ENCODE data around the gene STK24. TPM values are rescaled to one million over a fixed set of nuclear protein-coding genes. Genes with fewer than 3 reads are reported as not detected.

STK24 gene
- total RNA-seq, 1 experiment from 2014 or later = 133 TPM

GRCh38 chr13:98504371-98504963 is 72.4 kb downstream of the STK24 start:
- Histone ChIP-seq H3K4me1 (replicated peaks) (peaks cover 42% of the 10 kb centered on the region), H3K36me3 (peaks cover 14% of the 10 kb centered on the region), H3K4me3 (no peak overlapping the region), H3K27me3 (replicated peaks) (no peaks in the 10 kb centered on the region), H3K27ac (no peak overlapping the region), H3K9me3 (replicated peaks) (no peaks in the 10 kb centered on the region)
- DNase-seq (ENCODE audit: low read depth in 1 of 2, low spot score in 2 of 2) = peak in 1 of 2 experiments; percentile 40

- DNase-seq (ENCODE audit: low read depth in 1 of 2, low spot score in 2 of 2) = no peak
- Histone ChIP-seq H3K27me3 (replicated peaks) (no peaks in the 10 kb centered on the region), H3K9me3 (replicated peaks) (no peaks in the 10 kb centered on the region), H3K4me3 (no peak overlapping the region), H3K27ac (no peak overlapping the region), H3K4me1 (replicated peaks) (peaks cover 37% of the 10 kb centered on the region), H3K36me3 (peaks cover 15% of the 10 kb centered on the region)
Measured at GRCh38 chr13:98504029-98504351, 72.9 kb downstream of the STK24 start.

GRCh38 chr13:98503175-98504028 is 73.5 kb downstream of the STK24 start:
- Histone ChIP-seq H3K27me3 (replicated peaks) (no peaks in the 10 kb centered on the region), H3K36me3 (peaks cover 20% of the 10 kb centered on the region), H3K4me1 (replicated peaks) (peaks cover 31% of the 10 kb centered on the region), H3K9me3 (replicated peaks) (no peaks in the 10 kb centered on the region), H3K27ac (no peak overlapping the region), H3K4me3 (no peak overlapping the region)
- DNase-seq (ENCODE audit: low read depth in 1 of 2, low spot score in 2 of 2) = peak in 1 of 2 experiments; percentile 47

GRCh38 chr13:98500963-98501421 is 75.9 kb downstream of the STK24 start:
- no peaks in the 10 kb centered on the region for H3K27me3 ChIP-seq (replicated peaks)
- H3K4me3 ChIP-seq = no peak overlapping the region
- no peak overlapping the region for H3K27ac ChIP-seq
- H3K9me3 ChIP-seq (replicated peaks) = no peaks in the 10 kb centered on the region
- H3K4me1 ChIP-seq (replicated peaks) = peaks cover 32% of the 10 kb centered on the region
- peaks cover 26% of the 10 kb centered on the region for H3K36me3 ChIP-seq
- peak in 1 of 2 experiments; percentile 45 for DNase-seq (ENCODE audit: low read depth in 1 of 2, low spot score in 2 of 2)

GRCh38 chr13:98496966-98497365 is 79.9 kb downstream of the STK24 start:
- Histone ChIP-seq H3K27ac (no peak overlapping the region), H3K27me3 (replicated peaks) (no peaks in the 10 kb centered on the region), H3K4me3 (no peak overlapping the region), H3K4me1 (replicated peaks) (peaks cover 28% of the 10 kb centered on the region), H3K36me3 (peaks cover 21% of the 10 kb centered on the region), H3K9me3 (replicated peaks) (no peaks in the 10 kb centered on the region)
- DNase-seq (ENCODE audit: low read depth in 1 of 2, low spot score in 2 of 2) = no peak

- H3K27ac ChIP-seq = peak overlapping the region; percentile 1; the same call in 1 of the 2 replicates
Measured at GRCh38 chr13:98496479-98496791, 80.5 kb downstream of the STK24 start.

GRCh38 chr13:98495627-98496478 is 81.1 kb downstream of the STK24 start:
- no peaks in the 10 kb centered on the region for H3K27me3 ChIP-seq (replicated peaks)
- DNase-seq (ENCODE audit: low read depth in 1 of 2, low spot score in 2 of 2) = peak; percentile 83 to 84

More at GRCh38 chr13:98496479-98496791, 80.5 kb downstream of the STK24 start:
- H3K36me3 ChIP-seq = peaks cover 21% of the 10 kb centered on the region
- no peak overlapping the region for H3K4me3 ChIP-seq
- no peaks in the 10 kb centered on the region for H3K27me3 ChIP-seq (replicated peaks)
- DNase-seq (ENCODE audit: low read depth in 1 of 2, low spot score in 2 of 2) = no peak
- H3K9me3 ChIP-seq (replicated peaks) = no peaks in the 10 kb centered on the region
- H3K4me1 ChIP-seq (replicated peaks) = peaks cover 28% of the 10 kb centered on the region

GRCh38 chr13:98494769-98495168 is 82.1 kb downstream of the STK24 start:
- DNase-seq (ENCODE audit: low read depth in 1 of 2, low spot score in 2 of 2) = peak in 1 of 2 experiments; percentile 42
- H3K4me3 ChIP-seq = no peak overlapping the region
- H3K27ac ChIP-seq = no peak overlapping the region
- H3K4me1 ChIP-seq (replicated peaks) = peaks cover 23% of the 10 kb centered on the region
- no peaks in the 10 kb centered on the region for H3K9me3 ChIP-seq (replicated peaks)
- H3K36me3 ChIP-seq = peaks cover 19% of the 10 kb centered on the region
- no peaks in the 10 kb centered on the region for H3K27me3 ChIP-seq (replicated peaks)

More at GRCh38 chr13:98495627-98496478, 81.1 kb downstream of the STK24 start:
- Histone ChIP-seq H3K27ac (peak overlapping the region; percentile 1; the same call in 1 of the 2 replicates), H3K4me1 (replicated peaks) (peaks cover 28% of the 10 kb centered on the region), H3K4me3 (no peak overlapping the region), H3K9me3 (replicated peaks) (no peaks in the 10 kb centered on the region), H3K36me3 (peaks cover 21% of the 10 kb centered on the region)

GRCh38 chr13:98493042-98493712 is 83.7 kb downstream of the STK24 start:
- Histone ChIP-seq H3K4me3 (no peak overlapping the region), H3K27me3 (replicated peaks) (no peaks in the 10 kb centered on the region), H3K9me3 (replicated peaks) (no peaks in the 10 kb centered on the region), H3K4me1 (replicated peaks) (peaks cover 31% of the 10 kb centered on the region), H3K36me3 (peaks cover 8% of the 10 kb centered on the region; the same call in 1 of the 2 replicates), H3K27ac (no peak overlapping the region)
- no peak for DNase-seq (ENCODE audit: low read depth in 1 of 2, low spot score in 2 of 2)

GRCh38 chr13:98492335-98493041 is 84.4 kb downstream of the STK24 start:
- H3K4me1 ChIP-seq (replicated peaks) = peaks cover 36% of the 10 kb centered on the region
- no peak overlapping the region for H3K4me3 ChIP-seq
- H3K27me3 ChIP-seq (replicated peaks) = no peaks in the 10 kb centered on the region
- no peak for DNase-seq (ENCODE audit: low read depth in 1 of 2, low spot score in 2 of 2)
- H3K36me3 ChIP-seq = 0 out of 2 replicates have a peak, but pooled peaks cover 4% of the 10 kb centered on the region
- H3K9me3 ChIP-seq (replicated peaks) = no peaks in the 10 kb centered on the region
- no peak overlapping the region for H3K27ac ChIP-seq

- H3K27ac ChIP-seq = no peak overlapping the region
- H3K27me3 ChIP-seq (replicated peaks) = no peaks in the 10 kb centered on the region
- peak in 1 of 2 experiments; percentile 44 for DNase-seq (ENCODE audit: low read depth in 1 of 2, low spot score in 2 of 2)
- H3K36me3 ChIP-seq = 0 out of 2 replicates have a peak, but pooled peaks cover 4% of the 10 kb centered on the region
- no peak overlapping the region for H3K4me3 ChIP-seq
- no peaks in the 10 kb centered on the region for H3K9me3 ChIP-seq (replicated peaks)
- peaks cover 31% of the 10 kb centered on the region for H3K4me1 ChIP-seq (replicated peaks)
Measured at GRCh38 chr13:98490866-98491265, 86.0 kb downstream of the STK24 start.

GRCh38 chr13:98490195-98490836 is 86.6 kb downstream of the STK24 start:
- Histone ChIP-seq H3K36me3 (0 out of 2 replicates have a peak, but pooled peaks cover 4% of the 10 kb centered on the region), H3K4me3 (no peak overlapping the region), H3K9me3 (replicated peaks) (no peaks in the 10 kb centered on the region), H3K4me1 (replicated peaks) (peaks cover 32% of the 10 kb centered on the region), H3K27ac (no peak overlapping the region), H3K27me3 (replicated peaks) (no peaks in the 10 kb centered on the region)
- peak in 1 of 2 experiments; percentile 36 for DNase-seq (ENCODE audit: low read depth in 1 of 2, low spot score in 2 of 2)

Data from SJSA1 (cell line).